Skin of body (tissue), 2 donors: ENCODE data around the gene LTB4R. TPM values are rescaled to one million over a fixed set of nuclear protein-coding genes. Genes with fewer than 3 reads are reported as not detected.
"Not testable (repeated sequence)": the region's sequence is repeated elsewhere in the genome, so short reads cannot be mapped to it uniquely, and the experiment has no call there.

ENCODE experiments used
- DNase-seq: peaks from one replicate; lab custom pipeline; 2025; lab: John Stamatoyannopoulos, UW
- total RNA-seq: library from RNA; depleted of rRNA; stranded (reverse); fragments of >200 nt; gene quantifications from one replicate; pipeline ENCODE4 v1.2.3, GENCODE V29; 2014

Gene LTB4R
- total RNA-seq, 1 donor from 2014 or later: 8.6 TPM

DNA sequence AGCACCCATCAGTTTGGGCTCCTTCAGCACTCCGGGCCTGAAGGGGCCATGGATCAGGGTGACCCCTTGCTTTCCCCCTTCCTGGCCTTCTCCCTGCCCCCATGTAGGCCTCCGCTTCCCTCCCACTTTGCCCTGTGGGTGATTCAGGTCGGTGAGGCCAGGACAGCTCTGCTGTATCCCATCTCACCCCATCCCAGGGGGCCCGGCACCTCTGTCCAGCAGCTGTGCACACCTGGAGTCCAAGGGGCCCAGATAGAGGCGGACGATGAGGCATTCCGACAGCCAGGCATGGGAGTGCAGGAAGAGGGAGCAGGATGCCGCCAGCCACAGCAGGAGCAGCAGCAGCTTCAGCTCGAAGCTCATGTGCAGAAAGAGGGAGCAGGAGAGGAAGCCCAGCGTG is 11.4 kb downstream of the LTB4R start:
- DNase-seq: no peak

DNA sequence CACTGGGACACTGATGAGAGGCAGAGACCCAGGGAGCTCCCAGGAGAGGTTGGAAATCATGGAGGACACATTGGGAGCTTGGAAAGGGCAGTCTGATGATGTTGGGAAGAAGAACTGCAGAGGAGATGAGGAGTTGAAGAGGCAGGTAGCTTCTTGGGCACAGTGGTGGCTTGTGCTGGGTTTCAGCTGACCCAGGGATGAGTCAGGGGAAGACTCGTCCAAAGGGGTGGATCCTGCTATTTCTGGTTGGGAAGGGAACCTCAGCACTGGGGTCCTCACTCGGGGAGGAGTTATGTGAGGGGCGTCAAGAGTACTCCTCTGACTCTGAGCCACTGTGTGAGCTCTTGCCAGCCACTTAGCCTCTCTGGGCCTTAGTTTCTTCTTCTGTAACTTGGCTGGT is 12.0 kb downstream of the LTB4R start:
- DNase-seq: no peak

GRCh38 chr14:24324024-24324423 is 12.7 kb downstream of the LTB4R start:
- no peak for DNase-seq

GRCh38 chr14:24325041-24325530 is 13.8 kb downstream of the LTB4R start:
- no peak for DNase-seq

- DNase-seq: no peak
Observed at GRCh38 chr14:24325963-24326362, 14.7 kb downstream of the LTB4R start.

- DNase-seq: no peak
Observed at GRCh38 chr14:24327303-24327702, 16.0 kb downstream of the LTB4R start.

GRCh38 chr14:24327914-24328313 is 16.6 kb downstream of the LTB4R start:
- DNase-seq: not testable (repeated sequence)

- DNase-seq: no peak
Observed at GRCh38 chr14:24329073-24329663, 17.9 kb downstream of the LTB4R start.

DNA sequence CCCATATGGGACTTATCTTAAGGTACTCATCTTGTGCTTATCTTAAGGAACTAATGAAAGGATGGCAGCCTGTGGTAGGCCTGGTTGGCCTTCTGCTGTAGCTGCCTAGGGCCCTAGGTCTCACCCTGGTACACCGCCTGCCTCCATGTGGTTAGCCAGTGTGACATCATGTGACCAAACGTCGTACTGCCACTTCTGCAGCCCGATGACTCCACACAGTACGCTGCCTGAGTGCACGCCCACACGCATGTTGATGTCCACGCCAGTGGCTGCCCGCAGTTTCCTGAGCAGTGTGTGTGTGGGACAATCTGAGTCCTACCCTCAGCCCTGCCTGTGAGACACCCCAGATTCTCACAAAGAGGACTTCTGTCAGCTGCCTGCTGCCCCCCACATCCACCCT is 18.4 kb downstream of the LTB4R start:
- no peak for DNase-seq

DNA sequence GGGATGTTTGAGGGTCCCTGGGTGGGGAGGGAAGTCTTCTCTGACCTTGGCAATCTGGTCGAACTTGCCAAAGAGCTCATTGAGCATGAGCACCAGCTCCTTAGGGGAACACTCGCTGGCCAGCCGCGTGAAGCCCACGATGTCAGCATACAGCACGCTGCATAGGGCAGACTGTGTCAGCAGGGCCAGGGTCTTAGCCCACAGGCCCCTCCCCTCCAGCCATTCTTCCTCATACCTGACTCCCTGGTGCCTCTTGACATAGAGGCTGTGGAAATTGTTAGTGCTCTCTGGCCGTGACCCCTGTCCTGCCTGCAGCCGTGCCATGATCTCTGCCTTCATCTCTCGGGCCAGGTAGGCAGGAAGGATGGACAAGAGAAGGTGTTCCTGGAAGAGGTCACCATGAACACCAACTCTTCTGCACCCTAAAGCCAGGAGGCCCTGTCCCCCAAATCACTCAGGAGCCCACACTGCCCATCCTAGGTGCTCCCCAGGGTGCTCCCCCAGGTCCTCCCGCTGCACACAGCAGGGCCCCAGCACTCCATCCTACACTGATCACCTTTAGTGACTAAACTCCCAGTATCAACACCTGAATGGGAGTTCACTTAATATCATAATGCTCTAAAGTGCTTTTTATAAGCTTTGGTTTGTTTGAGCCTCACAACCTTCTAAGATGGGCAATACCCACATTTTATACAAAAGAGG is 19.8 kb downstream of the LTB4R start:
- DNase-seq: no peak

GRCh38 chr14:24331731-24332267 is 20.5 kb downstream of the LTB4R start:
- DNase-seq: no peak

DNA sequence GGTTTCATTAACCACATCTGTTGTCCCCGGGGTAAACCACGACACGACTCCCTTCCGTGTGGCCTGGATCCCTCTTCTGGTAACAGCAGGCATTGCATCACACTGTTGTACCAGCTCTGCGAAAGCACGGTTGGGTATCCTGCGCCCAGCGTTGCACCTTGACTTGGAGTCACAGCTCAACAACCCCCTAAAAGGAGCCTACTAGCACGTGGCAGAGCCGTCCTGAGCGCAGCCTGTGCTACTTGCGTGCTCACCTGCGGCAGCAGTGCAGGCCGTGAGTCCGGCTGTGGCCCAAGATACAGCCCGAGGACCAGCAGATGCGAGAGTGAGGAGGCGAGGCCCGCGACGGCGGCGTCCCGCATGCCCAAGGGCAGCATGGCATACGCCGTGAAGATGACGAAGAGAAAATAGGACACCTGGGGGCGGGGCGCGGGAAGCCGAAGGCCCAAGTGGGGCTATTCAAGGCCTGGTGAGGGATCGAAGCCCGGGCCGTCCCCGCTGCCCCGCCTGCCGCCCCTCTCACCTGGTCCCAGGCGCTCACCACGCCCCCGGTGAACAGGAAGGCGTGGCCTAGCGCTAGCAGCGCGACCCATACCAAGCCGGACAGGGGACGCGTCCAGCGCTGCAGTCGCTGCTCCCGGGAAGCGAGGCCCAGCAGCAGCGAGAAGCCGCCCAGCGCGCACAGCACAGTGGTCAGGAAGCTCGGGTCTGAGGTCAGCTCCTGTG is 21.1 kb downstream of the LTB4R start:
- DNase-seq: peak; percentile 73

DNA sequence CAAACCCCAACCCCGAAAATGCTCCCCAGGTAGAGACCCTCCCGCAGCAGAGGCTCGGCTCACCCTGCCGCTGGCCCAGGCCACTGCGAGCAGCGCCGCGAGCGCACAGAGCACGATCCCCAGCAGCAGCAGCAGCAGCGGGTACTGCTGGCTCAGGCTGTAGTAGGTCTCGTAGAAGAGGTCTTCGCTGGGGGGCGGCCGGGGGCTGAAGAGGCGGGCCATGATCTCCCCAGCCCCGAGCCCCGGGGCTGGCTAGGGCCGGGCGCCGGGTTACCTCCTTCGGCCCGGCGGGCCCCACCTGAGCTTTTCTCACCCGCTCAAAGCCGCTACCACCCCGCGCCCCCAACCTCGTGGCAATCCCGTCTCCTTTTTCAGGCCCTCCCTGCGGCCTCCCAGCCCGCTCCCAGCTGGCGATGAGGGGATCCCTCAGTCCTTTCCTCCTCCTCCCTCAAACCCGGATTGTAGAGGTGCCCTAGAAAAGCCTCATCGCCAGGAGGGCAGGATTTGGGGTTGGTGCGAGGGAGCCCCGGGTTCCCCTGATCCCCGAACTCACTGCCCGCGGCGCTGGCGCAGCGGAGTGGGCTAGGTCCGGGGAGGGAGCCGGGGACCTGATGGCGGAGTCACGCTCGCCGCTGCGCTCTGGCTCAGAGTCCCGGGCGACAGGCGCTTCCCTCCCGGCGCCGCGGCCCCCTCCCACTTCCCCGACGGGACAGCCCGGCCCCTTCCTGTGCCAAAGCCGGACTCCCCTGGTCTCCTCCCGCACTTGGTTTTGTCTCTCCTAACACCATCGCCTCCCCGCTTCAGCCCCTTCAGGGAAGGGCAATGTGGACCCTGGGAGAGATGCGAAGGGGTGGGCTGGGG is 23.4 kb downstream of the LTB4R start, which contains the start of gene ADCY4:
Gene ADCY4, minus strand, starts transcription at position 641 of the 861 bp plus-strand sequence. Its CDS starts 419 bp downstream, at position 222.
- no peak for DNase-seq

DNA sequence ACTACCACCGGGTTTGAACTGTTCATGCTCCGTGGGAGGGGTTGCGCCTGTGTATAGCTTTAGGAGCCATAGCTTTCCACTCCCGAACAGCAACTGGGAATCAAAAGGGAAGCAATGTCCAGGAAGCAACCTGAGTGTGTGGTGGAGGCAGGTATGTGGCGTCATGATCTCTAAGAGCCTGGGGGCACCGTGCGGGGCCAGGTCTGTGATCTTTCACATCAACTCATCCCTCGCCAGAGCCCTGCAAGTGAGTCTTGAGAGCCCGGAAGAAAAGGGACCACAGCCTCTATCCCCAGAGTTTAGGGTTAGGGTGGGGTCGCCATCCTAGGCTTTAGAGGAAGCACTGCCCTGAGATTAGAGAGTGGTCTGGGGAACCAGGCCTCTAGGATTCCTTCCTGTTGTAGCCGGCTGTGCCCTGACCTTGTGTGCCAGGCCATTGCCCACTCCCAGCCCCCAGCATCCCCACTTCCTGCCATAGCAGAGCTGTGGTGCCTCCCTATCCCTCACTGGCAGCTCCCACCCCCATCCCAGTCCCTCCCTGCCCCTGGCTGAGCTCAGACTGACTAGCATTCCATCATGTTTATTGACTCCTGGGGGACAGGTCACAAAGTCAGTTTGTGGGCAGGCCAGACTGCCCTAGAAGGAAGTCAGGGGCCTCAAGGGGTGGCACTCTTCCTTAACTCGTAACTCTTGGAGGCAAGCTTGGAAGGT is 24.3 kb downstream of the LTB4R start:
- no peak for DNase-seq

- DNase-seq: no peak
Observed at GRCh38 chr14:24337144-24337823, 26.0 kb downstream of the LTB4R start.

GRCh38 chr14:24337824-24338175 is 26.5 kb downstream of the LTB4R start:
- DNase-seq: no peak

- DNase-seq: no peak
Observed at GRCh38 chr14:24338843-24339242, 27.5 kb downstream of the LTB4R start.

DNA sequence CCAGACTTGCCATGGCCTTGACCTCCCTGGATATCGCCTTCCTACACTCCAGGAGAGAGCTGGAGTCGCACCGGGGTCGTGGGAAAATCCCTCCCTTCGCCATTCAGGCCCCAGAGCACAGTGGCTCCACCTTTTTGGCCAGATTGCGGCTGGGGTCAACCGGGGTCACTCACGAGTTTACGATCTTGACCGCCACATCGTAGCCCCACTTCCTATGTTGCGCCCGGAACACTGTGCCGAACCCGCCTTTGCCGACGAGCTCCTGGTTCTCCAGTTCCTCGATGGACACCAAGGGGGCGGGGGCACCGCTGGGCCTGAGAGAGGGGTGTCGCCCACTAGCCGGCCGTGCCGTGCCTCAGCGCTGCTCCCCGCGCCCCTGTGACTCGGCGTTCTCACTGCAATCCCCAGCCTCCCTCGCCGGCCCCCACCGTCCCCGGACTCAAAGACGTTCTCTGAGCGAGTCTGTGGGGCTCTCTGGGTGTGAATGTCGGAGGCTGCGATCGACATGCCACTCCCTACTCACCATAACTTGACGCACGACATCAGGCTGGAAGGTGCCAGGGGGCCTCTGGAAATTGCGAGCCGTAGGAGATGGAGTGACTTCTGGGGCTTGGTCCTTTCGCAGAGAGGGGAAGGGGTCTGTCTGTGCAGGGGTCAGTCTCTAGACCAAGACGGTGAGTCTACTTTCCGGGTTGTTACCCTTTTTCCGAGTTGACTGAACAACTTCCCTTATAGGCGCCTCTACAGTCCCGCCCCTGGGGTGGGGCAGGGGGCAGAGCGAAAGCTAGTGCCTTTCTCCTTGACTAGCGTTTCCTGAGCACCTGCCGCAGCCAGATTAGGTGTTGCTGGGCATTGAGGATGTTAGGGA is 28.2 kb downstream of the LTB4R start, which contains the start of gene RIPK3:
Gene RIPK3, minus strand, starts transcription at position 708 of the 868 bp plus-strand sequence. Its CDS starts 165 bp downstream, at position 543.
- DNase-seq: no peak

- no peak for DNase-seq
Observed at GRCh38 chr14:24340606-24341005, 29.3 kb downstream of the LTB4R start.
